Subcutaneous abdominal adipose tissue (tissue), 5 donors: Measurements from ENCODE around the gene DPYSL4.

Source experiments
- H3K27ac ChIP-seq: one replicate; pipeline ENCODE4 v1.7.0; 2013; ENCODE audit warnings: low read depth, mild to moderate bottlenecking, inconsistent platforms, low read length, moderate library complexity
- H3K27me3 ChIP-seq, 5 donors: one replicate each; pipeline ENCODE4 v1.7.0; 2013; ENCODE audit warnings: low read length in 5 of 5, inconsistent platforms in 1 of 5; ENCODE audit not compliant: control insufficient read depth in 5 of 5, insufficient read depth in 4 of 5
- H3K36me3 ChIP-seq, 5 donors: one replicate each; pipeline ENCODE4 v1.7.0; 2013; ENCODE audit warnings: low read length in 5 of 5; ENCODE audit not compliant: control insufficient read depth in 5 of 5, insufficient read depth in 5 of 5
- H3K4me1 ChIP-seq, 5 donors: one replicate each; pipeline ENCODE4 v1.7.0; 2013; ENCODE audit warnings: low read length in 5 of 5, mild to moderate bottlenecking in 3 of 5, moderate library complexity in 1 of 5; ENCODE audit not compliant: control insufficient read depth in 5 of 5, insufficient read depth in 5 of 5
- H3K4me3 ChIP-seq, 5 donors: one replicate each; pipeline ENCODE4 v1.7.0; 2013; ENCODE audit warnings: low read length in 5 of 5, low read depth in 1 of 5
- H3K9ac ChIP-seq, 5 donors: one replicate each; pipeline ENCODE4 v1.7.0; 2013; ENCODE audit warnings: low read length in 5 of 5, mild to moderate bottlenecking in 4 of 5, moderate library complexity in 3 of 5
- H3K9me3 ChIP-seq, 5 donors: one replicate each; pipeline ENCODE4 v1.7.0; 2013; ENCODE audit warnings: low read length in 5 of 5; ENCODE audit not compliant: control insufficient read depth in 5 of 5
- donor health status: healthy.
- donor health status: healthy.
- donor health status: healthy.
- donor health status: healthy.
- donor health status: healthy.

DPYSL4 gene

DNA sequence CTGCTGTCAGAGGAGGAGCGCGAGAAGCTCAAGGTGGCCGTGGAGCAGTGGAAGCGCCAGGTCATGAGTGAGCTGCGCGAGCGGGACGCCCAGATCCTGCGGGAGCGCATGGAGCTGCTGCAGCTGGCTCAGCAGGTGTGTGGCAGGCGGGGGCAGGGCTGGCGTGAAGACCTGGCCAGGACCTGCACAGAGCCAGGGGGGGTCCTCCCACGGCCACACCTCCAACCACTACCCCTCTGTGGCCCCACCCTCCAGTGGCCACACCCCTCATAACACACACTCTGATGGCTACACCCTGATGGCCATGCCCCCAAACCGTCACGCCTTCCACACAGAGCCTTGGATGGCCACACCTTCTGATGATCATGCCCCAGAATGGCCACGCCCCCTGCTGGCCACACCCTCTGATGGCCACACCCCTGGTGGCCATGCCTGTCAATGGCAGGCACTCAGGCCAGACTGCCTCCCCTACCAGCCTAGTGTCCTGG is 23.4 kb upstream of the DPYSL4 start:
- no peak overlapping the region for H3K27ac ChIP-seq
- H3K27me3 ChIP-seq: peaks cover 0 to 5% (median 0%) of the 10 kb centered on the region in 5 donors
- H3K4me1 ChIP-seq: peaks cover 0 to 21% (median 7%) of the 10 kb centered on the region in 5 donors
- no peak overlapping the region for H3K4me3 ChIP-seq
- no peak overlapping the region for H3K9ac ChIP-seq
- no peaks in the 10 kb centered on the region for H3K9me3 ChIP-seq
- H3K36me3 ChIP-seq: no peaks in the 10 kb centered on the region

DNA sequence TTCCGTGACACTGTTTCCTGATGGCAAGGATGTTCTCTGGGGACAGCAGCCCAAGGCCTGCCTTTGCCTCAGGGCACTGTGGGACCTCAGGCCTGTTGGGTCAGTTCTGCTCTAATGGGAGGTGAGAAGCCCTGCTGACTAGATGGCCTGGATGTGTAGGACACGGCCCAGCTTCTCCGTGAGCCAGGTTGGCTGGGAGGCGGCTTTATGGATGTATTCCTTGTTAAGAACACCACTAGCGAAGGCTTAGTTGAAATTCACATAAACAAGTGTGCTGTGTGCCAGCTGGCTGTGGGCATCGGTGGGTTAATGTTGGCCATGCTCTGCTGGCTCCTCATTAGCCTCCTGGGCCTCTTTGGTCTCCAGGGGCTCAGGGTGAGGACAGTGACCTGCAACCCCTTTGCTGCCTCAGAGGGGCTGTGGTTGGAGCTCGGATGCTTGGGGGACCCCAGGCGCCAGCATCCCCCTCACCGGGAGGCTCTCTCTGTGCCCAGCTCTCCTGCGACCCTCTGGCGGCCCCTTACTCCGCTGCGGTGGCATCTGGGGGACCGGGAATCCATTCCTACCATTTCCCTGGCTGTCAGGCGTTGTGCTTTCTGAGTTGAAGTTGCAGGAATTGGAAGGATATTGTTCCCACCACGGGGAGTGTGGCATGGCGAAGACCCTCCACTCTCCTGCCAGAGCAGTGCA is 22.8 kb upstream of the DPYSL4 start:
- H3K36me3 ChIP-seq: peaks cover 0 to 5% (median 1%) of the 10 kb centered on the region in 5 donors
- H3K9ac ChIP-seq: no peak overlapping the region
- peaks cover 0 to 5% (median 0%) of the 10 kb centered on the region in 5 donors for H3K27me3 ChIP-seq
- no peak overlapping the region for H3K27ac ChIP-seq
- H3K4me3 ChIP-seq: no peak overlapping the region
- H3K9me3 ChIP-seq: no peaks in the 10 kb centered on the region
- H3K4me1 ChIP-seq: peaks cover 0 to 21% (median 7%) of the 10 kb centered on the region in 5 donors

DNA sequence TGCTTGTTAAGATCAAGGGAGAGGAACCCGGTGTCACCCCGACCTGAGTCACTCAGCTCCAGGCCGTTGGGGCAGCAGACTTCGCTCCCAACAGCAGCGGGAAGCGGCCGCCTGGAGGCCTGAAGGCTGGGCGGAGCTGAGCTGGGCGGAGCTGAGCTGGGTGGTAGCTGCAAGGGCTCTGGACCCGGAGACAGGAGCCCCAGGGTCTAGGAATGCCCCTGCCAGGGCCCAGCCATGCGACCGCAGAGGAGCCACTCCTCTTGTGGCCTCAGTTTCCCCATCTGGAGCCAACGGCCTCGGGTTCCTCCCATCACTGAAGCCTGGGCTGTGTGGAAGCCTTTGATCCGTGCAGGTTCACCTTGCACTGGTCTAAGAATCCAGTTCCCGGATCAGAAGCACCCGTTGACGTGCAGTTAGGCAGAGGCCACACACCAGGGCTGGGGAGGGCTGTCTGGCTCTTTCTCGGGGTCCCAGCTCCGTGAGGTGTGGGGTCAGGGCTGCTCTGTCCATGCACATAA is 21.9 kb upstream of the DPYSL4 start:
- peaks cover 0 to 5% (median 0%) of the 10 kb centered on the region in 5 donors for H3K27me3 ChIP-seq
- H3K9me3 ChIP-seq: no peaks in the 10 kb centered on the region
- no peak overlapping the region for H3K9ac ChIP-seq
- H3K36me3 ChIP-seq: peaks cover 0 to 8% (median 3%) of the 10 kb centered on the region in 5 donors
- H3K4me3 ChIP-seq: no peak overlapping the region
- peaks cover 0 to 21% (median 7%) of the 10 kb centered on the region in 5 donors for H3K4me1 ChIP-seq
- H3K27ac ChIP-seq: no peak overlapping the region

DNA sequence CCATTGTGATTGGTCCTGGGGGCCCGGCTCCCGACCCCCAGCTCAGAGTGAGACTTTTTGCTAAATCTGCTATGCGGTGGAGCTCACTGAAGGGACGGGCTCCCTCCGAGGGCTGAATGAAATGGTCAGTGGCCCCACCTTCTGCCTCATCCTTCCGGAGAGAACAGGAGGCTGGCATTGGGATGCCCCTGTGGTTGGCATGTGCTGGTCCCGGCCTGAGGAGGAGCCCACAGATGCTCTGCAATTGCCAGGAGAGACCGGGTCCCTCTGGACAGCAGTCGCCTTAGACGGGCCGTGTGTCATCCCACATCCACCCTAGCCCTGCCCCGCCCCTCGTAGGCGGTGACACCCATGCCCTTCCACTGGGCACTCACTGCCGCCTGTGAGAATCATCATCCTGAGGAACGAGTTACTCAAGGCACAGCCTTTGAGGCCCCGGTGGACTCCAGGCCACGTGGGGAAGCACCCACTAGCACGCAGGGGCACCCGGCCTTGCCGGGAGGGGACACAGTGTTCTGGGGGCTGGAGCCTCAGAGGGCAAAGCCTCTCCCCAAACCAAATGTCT is 21.2 kb upstream of the DPYSL4 start:
- H3K36me3 ChIP-seq: peaks cover 0 to 15% (median 3%) of the 10 kb centered on the region in 5 donors
- H3K4me1 ChIP-seq: peaks cover 0 to 21% (median 7%) of the 10 kb centered on the region in 5 donors
- H3K9me3 ChIP-seq: no peaks in the 10 kb centered on the region
- H3K4me3 ChIP-seq: no peak overlapping the region
- no peak overlapping the region for H3K9ac ChIP-seq
- H3K27ac ChIP-seq: no peak overlapping the region
- peaks cover 0 to 5% (median 3%) of the 10 kb centered on the region in 5 donors for H3K27me3 ChIP-seq

DNA sequence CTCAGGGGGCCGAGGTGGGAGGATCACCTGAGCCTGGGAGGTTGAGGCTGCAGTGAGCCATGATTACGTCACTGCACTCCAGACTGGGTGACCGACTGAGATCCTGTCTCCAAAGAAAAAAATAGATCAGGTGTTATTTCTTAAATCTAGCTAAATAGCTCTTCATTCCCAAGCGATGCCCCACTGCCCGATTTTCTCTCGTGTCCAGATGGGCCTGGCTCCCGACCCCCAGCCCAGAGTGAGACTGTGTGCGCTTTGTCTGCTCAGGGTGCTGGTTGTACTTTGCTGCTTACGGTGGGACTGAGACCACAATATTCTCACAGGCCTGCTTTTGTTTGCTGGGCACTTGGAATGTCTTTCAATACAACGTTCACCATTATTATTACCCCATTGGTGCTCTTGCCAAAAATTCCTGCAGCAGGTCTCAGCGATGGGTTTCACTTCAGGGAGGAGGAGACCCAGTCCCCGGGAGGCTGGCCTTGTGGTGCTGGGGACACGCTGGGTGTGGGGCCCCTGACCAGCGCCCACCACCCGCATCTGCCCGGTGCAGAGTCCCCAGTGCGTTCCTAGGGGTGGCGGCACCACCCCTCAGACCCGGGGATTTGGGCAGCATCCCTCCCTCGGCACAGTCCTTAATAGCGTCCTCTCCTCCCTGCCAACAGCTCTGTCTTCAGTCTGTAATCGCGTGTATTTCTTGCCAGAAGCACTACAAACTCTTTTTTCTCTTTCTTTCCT is 20.4 kb upstream of the DPYSL4 start:
- Histone ChIP-seq H3K27me3 (peaks cover 0 to 5% (median 3%) of the 10 kb centered on the region in 5 donors), H3K36me3 (peaks cover 0 to 23% (median 3%) of the 10 kb centered on the region in 5 donors), H3K4me3 (no peak overlapping the region), H3K9me3 (no peaks in the 10 kb centered on the region), H3K4me1 (peaks cover 0 to 21% (median 7%) of the 10 kb centered on the region in 5 donors), H3K9ac (no peak overlapping the region), H3K27ac (no peak overlapping the region)

DNA sequence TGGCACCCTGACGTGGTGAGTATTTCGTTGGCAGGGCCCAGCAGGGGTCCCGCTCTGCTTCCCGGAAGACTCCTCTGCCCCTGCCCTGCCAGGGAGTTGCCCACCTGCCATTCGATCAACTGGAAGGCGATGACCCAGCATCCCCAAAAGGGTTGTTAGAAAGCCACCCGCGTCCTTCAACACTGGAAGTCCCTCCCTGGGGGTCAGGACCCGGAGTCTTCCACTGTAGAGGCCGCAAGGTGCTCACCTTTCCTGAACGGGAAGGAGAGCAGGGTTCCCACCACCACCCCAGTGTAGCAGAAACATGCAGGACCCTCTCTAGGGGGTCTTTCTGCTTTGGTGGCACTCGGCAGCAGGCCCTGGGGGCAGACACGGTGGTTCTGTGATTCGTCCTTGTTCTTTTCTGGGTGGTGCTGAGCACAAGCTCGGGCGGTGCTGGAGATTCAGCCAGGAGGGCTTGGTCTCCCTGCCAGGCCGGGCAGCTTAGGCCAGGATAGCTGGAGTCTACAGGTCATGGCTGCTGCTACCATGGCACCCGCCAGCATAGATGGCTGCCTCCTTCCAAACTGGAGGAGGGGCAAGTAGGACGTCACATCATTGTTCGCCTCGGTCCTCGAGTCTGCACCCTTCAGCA is 19.6 kb upstream of the DPYSL4 start:
- H3K9me3 ChIP-seq: no peaks in the 10 kb centered on the region
- H3K36me3 ChIP-seq: peaks cover 0 to 23% (median 3%) of the 10 kb centered on the region in 5 donors
- peaks cover 0 to 18% (median 7%) of the 10 kb centered on the region in 5 donors for H3K4me1 ChIP-seq
- H3K27ac ChIP-seq: no peak overlapping the region
- H3K9ac ChIP-seq: no peak overlapping the region
- no peak overlapping the region for H3K4me3 ChIP-seq
- H3K27me3 ChIP-seq: peaks cover 0 to 5% (median 3%) of the 10 kb centered on the region in 5 donors

DNA sequence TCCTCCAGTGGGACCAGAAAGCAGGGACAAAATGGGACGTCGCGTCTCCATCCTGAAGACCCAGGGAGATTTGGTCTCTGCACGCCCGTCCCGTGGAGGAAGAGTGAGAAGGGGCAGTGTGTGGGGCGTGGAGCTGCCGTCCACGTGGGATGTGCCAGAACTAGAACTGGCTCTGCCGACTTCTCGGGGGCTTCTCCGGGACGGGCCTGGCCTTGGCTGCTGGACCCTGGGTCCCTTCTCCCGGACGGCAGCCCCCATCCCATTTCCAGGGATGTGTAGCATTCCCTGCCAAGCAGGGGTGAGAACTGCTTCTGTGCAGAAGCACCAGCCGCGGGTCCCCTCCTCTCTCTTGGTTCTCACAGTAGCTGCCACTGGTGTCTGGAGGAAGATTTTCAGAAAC is 18.8 kb upstream of the DPYSL4 start:
- Histone ChIP-seq H3K27ac (no peak overlapping the region), H3K9ac (no peak overlapping the region), H3K27me3 (peaks cover 0 to 5% (median 3%) of the 10 kb centered on the region in 5 donors)

DNA sequence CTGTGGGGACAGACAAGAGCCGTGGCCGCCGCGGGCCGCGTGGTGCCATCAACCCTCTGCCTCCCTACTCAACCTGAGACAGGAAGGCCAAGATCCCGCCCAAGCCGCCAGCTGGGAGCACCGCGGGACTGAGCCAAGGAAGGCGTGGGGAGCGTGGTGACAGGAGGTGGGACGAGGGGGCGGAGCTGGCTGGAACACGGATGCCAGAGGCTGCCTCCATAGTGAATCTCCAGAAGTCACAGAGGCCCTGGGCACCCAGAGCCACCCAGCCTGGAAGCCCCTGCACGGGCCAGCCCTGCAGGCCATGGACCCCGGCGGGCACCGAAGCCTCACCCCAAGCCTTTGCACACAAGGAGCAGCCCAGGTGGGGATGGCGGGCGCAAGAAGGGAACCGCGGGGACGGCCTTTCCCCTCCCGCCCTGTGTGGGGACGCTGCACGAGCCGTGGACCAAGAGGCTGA is 18.1 kb upstream of the DPYSL4 start:
- Histone ChIP-seq H3K9me3 (no peaks in the 10 kb centered on the region), H3K27ac (no peak overlapping the region), H3K4me3 (no peak overlapping the region), H3K4me1 (peaks cover 0 to 4% (median 0%) of the 10 kb centered on the region in 5 donors), H3K36me3 (peaks cover 0 to 23% (median 3%) of the 10 kb centered on the region in 5 donors), H3K27me3 (peaks cover 0 to 4% (median 2%) of the 10 kb centered on the region in 5 donors), H3K9ac (no peak overlapping the region)

More for the DNA sequence above, 18.8 kb upstream of the DPYSL4 start:
- H3K4me3 ChIP-seq: no peak overlapping the region
- no peaks in the 10 kb centered on the region for H3K9me3 ChIP-seq
- peaks cover 0 to 10% (median 5%) of the 10 kb centered on the region in 5 donors for H3K4me1 ChIP-seq
- peaks cover 0 to 23% (median 3%) of the 10 kb centered on the region in 5 donors for H3K36me3 ChIP-seq

DNA sequence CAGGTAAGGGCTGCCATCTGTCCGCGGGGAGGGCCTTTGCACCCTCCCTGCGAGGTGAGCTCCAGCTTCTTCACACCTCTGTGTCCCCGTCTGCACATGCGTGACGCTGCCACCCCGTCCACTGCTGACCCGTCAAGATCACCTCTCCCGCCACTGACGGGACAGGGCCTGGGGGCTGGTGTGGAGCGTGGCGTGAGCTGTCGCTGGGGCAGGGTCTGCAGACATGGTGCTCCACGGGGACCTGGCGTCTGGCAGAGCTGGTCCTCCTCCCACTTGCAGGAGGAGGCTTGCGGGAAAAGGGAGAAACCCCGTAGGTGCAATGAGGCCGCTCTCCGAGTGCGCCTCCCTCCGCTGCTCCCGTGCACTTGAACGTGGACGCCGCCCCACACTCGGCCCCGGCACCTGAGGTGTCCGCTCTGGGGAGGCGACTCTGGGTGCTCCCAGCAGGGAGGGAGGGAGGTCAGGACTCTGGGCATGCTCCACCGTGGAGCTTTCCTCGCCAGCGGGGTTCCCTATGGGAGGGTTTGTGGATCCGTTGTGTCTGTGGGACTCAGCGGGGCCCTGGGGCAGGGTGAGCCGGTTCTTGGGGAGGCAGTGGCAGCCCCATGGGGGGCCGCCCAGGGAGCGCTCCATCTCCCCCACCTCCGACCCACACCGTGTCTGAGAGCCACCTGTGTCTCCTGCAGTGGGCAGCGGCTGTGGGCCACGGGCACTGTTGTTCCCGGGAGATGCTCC is 17.6 kb upstream of the DPYSL4 start:
- peaks cover 0 to 4% (median 3%) of the 10 kb centered on the region in 5 donors for H3K27me3 ChIP-seq

More for the DNA sequence above, 17.6 kb upstream of the DPYSL4 start:
- Histone ChIP-seq H3K4me1 (no peaks in the 10 kb centered on the region), H3K36me3 (peaks cover 0 to 23% (median 3%) of the 10 kb centered on the region in 5 donors), H3K9ac (no peak overlapping the region), H3K27ac (no peak overlapping the region), H3K9me3 (no peaks in the 10 kb centered on the region), H3K4me3 (no peak overlapping the region)
